ENCODE results near the gene SLC6A7.
A peak's percentile ranks its signal among the peaks of the same experiment; 100 is the strongest.

Gene SLC6A7

GRCh38 chr5:150153957-150154617 is 35.8 kb upstream of the SLC6A7 start:
- no peak for DNase-seq
- in situ Hi-C loops (cut with HindIII; ENCODE audit: low pct_ligation_motif_present, low pct_unique_long_range_greater_than_20kb, low sequenced_read_pairs): no loop called here

- DNase-seq: no peak
- in situ Hi-C loops (cut with HindIII; ENCODE audit: low pct_ligation_motif_present, low pct_unique_long_range_greater_than_20kb, low sequenced_read_pairs): no loop called here
Observed at GRCh38 chr5:150154618-150155128, 35.2 kb upstream of the SLC6A7 start.

- in situ Hi-C loops (cut with HindIII; ENCODE audit: low pct_ligation_motif_present, low pct_unique_long_range_greater_than_20kb, low sequenced_read_pairs): no loop called here
- DNase-seq: peak; percentile 61
Observed at GRCh38 chr5:150155258-150156026, 34.4 kb upstream of the SLC6A7 start, which contains the start of gene PDGFRB. TSS of gene PDGFRB (minus strand) at chr5:150155845. CDS start at chr5:150137047, 18,798 bp downstream.

GRCh38 chr5:150156027-150156368 is 33.9 kb upstream of the SLC6A7 start:
- DNase-seq: no peak
- in situ Hi-C loops (cut with HindIII; ENCODE audit: low pct_ligation_motif_present, low pct_unique_long_range_greater_than_20kb, low sequenced_read_pairs): no loop called here

GRCh38 chr5:150156540-150156939 is 33.3 kb upstream of the SLC6A7 start:
- DNase-seq: no peak
- in situ Hi-C loops (cut with HindIII; ENCODE audit: low pct_ligation_motif_present, low pct_unique_long_range_greater_than_20kb, low sequenced_read_pairs): no loop called here

- in situ Hi-C loops (cut with HindIII; ENCODE audit: low pct_ligation_motif_present, low pct_unique_long_range_greater_than_20kb, low sequenced_read_pairs): no loop called here
- no peak for DNase-seq
Observed at GRCh38 chr5:150157168-150157567, 32.7 kb upstream of the SLC6A7 start.

- in situ Hi-C loops (cut with HindIII; ENCODE audit: low pct_ligation_motif_present, low pct_unique_long_range_greater_than_20kb, low sequenced_read_pairs): no loop called here
- no peak for DNase-seq
Observed at GRCh38 chr5:150158170-150158949, 31.5 kb upstream of the SLC6A7 start.

GRCh38 chr5:150159031-150159430 is 30.8 kb upstream of the SLC6A7 start:
- DNase-seq: no peak
- in situ Hi-C loops (cut with HindIII; ENCODE audit: low pct_ligation_motif_present, low pct_unique_long_range_greater_than_20kb, low sequenced_read_pairs): no loop called here

- no peak for DNase-seq
- in situ Hi-C loops (cut with HindIII; ENCODE audit: low pct_ligation_motif_present, low pct_unique_long_range_greater_than_20kb, low sequenced_read_pairs): no loop called here
Observed at GRCh38 chr5:150159741-150160179, 30.1 kb upstream of the SLC6A7 start.

- DNase-seq: no peak
- in situ Hi-C loops (cut with HindIII; ENCODE audit: low pct_ligation_motif_present, low pct_unique_long_range_greater_than_20kb, low sequenced_read_pairs): no loop called here
Observed at GRCh38 chr5:150160448-150161081, 29.3 kb upstream of the SLC6A7 start.

GRCh38 chr5:150161242-150162141 is 28.4 kb upstream of the SLC6A7 start:
- DNase-seq: peak; percentile 75
- in situ Hi-C loops (cut with HindIII; ENCODE audit: low pct_ligation_motif_present, low pct_unique_long_range_greater_than_20kb, low sequenced_read_pairs): no loop called here

GRCh38 chr5:150162142-150162513 is 27.7 kb upstream of the SLC6A7 start:
- in situ Hi-C loops (cut with HindIII; ENCODE audit: low pct_ligation_motif_present, low pct_unique_long_range_greater_than_20kb, low sequenced_read_pairs): no loop called here
- DNase-seq: no peak

- no peak for DNase-seq
- in situ Hi-C loops (cut with HindIII; ENCODE audit: low pct_ligation_motif_present, low pct_unique_long_range_greater_than_20kb, low sequenced_read_pairs): no loop called here
Observed at GRCh38 chr5:150163035-150163434, 26.8 kb upstream of the SLC6A7 start.

- in situ Hi-C loops (cut with HindIII; ENCODE audit: low pct_ligation_motif_present, low pct_unique_long_range_greater_than_20kb, low sequenced_read_pairs): no loop called here
- no peak for DNase-seq
Observed at GRCh38 chr5:150163547-150164059, 26.3 kb upstream of the SLC6A7 start.

GRCh38 chr5:150164211-150164980 is 25.5 kb upstream of the SLC6A7 start:
- in situ Hi-C loops (cut with HindIII; ENCODE audit: low pct_ligation_motif_present, low pct_unique_long_range_greater_than_20kb, low sequenced_read_pairs): no loop called here
- DNase-seq: no peak

- DNase-seq: no peak
- in situ Hi-C loops (cut with HindIII; ENCODE audit: low pct_ligation_motif_present, low pct_unique_long_range_greater_than_20kb, low sequenced_read_pairs): no loop called here
Observed at GRCh38 chr5:150166037-150166649, 23.7 kb upstream of the SLC6A7 start.

Data from ACHN (cell line).